ENCODE measurements around the gene GMDS.

GMDS gene

DNA sequence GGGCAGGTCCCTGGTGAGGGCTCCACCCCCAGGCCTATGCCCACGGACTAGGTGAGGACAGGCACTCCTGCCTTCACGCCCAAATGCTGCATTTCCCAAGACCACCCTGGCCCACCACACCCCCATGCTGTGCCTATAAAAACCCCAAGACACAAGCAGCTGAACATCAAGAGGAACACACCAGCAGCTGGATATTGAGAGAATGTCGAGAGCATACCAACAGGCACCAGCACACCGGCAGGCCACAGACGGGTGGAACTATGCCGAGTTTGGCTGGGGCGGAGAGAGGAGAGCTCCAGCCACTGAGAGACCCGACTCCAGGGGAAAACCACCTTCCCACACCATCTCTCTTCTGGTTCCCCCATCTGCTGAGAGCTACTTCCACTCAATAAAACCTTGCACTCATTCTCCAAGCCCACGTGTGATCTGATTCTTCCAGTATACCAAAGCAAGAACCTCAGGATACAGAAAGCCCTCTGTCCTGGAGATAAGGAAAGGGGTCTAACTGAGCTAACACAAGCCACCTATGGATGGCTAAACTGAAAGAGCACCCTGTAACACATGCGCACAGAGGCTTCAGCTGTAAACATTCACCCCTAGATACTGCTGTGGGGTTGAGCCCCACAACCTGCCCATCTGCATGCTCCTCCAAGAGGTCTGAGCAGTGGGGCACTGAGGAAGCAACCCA, 319.5 kb downstream of the GMDS start:
- DNase-seq: no peak

GRCh38 chr6:1923449-1923848, 322.0 kb downstream of the GMDS start:
- no peak for DNase-seq

- no peak for DNase-seq
Measured at GRCh38 chr6:1917626-1918371, 327.6 kb downstream of the GMDS start.

DNA sequence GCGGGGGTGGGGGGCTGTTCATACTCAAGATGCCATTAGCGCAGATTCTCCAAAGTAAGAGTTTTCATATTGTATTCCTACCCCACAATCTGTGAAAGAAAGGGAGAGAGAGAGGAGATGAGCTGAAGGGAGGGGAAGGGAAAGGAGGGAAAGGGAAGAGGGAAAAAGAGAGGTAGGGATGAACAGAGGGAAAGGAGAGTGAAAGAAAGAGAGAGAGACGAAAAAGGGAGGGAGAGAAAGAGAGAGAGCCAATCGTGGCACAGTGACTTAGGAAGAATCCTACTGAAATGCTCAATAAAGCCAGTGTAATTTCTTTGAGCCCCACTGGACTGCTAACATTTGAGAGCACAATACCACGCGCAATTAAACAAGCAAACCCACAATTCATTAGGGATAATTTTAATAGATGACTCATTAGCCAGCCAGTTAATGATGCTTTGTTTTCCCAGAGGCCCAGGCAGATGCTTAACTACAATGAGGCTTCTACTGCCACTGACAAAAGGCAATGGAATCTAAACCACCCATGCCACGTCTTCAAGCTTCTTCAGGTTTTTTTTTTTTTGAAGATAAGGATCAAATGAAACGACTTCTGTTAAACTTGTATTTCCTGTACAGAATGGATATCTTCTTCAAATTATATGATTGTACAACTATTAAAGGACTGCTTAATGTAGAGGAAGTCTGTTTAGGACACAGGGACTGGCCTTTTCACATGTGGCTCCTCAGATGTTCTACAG, 328.9 kb downstream of the GMDS start:
- DNase-seq: no peak

DNA sequence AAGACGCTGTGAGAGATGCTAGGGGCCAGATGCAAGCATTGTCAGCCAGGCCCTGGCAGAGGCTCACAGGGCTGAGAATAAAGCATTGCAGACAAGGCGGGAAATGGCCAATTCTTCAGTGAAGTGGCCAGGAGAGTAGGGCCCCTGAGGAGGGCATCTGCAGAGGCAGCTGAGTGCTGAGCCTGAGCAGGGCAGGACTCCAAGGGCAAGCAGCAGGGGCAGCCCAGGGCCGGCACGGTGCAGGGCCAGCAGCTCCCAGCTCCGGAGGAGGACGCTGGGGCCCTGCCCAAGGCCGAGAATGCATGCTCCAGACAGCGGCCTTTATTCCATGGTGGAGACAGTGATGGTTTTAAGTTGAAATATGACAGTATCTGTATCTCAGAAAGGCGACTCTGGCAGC, 330.2 kb downstream of the GMDS start:
- no peak for DNase-seq

DNA sequence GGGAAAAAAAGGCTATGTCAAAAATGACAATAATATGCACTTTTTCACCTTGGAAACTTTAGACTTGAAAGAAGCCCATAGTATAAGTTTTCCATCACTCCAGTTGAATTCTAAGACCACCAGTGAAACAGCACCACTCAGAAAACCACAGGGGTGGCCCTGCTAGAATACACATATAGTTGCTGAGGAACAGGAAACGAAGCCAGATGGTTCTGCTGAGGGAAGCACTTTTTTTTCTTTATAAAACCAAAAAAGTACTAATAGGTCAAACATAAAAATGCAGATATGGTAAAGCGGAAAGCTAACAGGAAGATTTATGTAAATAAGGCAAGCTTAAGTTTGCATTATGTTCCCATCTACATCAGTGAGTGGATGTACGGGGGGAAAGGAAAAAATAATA, 331.8 kb downstream of the GMDS start:
- DNase-seq: no peak

DNA sequence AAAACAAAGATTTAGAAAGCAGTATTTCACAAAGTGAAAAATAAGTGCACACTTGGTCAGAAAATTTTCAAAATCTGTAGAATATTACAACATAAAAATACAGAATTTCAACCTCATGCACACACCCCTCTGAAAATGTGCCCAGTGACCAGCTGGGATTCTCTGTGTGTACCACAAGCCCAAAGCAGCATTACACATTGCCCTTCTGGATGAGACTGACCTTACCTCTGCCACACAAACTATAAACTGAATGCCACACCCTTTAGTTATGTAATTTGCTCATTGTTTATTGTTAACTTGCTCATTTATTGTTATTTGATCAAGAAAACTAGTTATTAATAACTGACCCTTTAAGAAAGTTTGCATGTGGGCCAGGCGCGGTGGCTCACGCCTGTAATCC, 332.7 kb downstream of the GMDS start:
- DNase-seq: no peak

GRCh38 chr6:1911474-1911873, 333.9 kb downstream of the GMDS start:
- no peak for DNase-seq

GRCh38 chr6:1910621-1911407, 334.6 kb downstream of the GMDS start:
- peak; percentile 69 for DNase-seq

GRCh38 chr6:1908784-1909183, 336.6 kb downstream of the GMDS start:
- no peak for DNase-seq

GRCh38 chr6:1906609-1907008, 338.8 kb downstream of the GMDS start:
- no peak for DNase-seq

DNA sequence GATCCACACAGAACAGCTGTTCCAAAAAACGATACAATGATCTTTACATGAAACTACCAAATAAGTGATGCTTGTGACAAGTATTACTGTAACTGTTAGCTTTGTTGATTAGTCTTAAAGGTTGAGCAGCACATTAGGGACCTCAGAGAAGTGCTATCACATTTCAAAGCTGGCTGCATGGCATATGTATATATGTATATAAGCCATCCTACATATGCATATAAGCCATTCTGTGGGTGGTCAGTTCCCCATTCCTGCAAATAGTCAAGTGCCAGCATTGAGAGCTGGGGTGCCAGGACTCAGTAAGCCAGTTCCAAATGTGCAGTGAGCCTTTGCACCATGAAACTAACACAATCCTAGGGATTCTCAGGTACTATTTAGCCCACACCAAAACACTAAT, 339.4 kb downstream of the GMDS start:
- no peak for DNase-seq

- DNase-seq: no peak
Measured at GRCh38 chr6:1904898-1905297, 340.5 kb downstream of the GMDS start.

DNA sequence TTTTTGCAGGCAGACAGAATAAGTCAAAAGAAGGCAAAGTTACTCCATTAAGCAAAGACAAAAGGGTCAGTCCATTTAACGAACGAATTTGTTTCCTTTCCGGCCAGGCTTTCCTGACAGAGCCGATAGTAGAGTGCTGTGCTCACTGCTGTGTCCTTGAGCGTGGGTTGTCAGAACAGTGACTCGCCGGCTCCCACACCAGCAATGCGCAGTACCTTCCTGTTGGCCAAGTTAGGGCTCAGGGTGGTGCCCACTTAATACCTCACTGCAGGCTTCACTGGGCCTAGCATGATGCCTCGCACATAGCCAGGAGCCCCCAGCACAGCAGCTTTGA, 341.0 kb downstream of the GMDS start:
- DNase-seq: no peak

- peak; percentile 52 for DNase-seq
Measured at GRCh38 chr6:1903780-1904465, 341.5 kb downstream of the GMDS start.

DNA sequence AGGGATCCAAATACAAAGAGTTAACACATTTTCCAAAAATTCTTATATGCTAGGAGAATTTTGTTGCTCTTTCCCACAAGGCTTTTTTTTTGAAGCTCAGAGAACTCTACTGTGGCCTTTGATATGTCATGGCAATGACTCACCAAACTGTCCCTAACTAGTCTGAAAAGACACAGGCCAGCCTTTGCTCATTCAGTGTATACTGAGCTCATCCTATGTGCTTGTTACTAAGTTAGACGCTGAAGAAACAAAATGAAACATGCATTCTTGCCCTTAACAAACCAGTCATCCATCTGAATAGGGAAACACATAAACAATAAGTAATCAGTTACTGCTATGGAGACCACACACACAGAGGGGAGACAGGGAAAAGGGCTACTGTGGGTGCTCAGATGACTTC, 343.8 kb downstream of the GMDS start:
- no peak for DNase-seq

GRCh38 chr6:1896897-1897296, 348.5 kb downstream of the GMDS start:
- no peak for DNase-seq

DNA sequence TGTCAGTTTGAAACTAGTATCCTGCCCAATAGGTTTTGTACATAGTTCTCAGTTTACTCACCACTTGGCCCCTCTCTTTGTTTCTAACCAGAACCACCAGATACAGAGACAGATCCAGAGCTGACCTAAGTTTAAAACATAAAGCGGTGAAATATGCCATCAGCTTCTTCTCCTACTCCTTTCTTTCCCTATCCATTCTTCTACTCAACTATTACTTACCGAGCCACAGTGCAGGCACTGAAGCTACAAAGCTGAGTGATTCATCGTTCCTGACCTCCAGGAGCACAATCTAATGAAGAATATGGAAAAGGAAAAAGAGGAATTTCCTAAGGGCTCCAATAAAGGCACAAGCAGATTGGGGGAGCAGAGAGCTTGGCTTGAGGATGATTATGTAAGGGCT, 349.7 kb downstream of the GMDS start:
- no peak for DNase-seq

GRCh38 chr6:1894954-1895353, 350.5 kb downstream of the GMDS start:
- no peak for DNase-seq

GRCh38 chr6:1893470-1894130, 351.8 kb downstream of the GMDS start:
- DNase-seq: peak; percentile 20

DNA sequence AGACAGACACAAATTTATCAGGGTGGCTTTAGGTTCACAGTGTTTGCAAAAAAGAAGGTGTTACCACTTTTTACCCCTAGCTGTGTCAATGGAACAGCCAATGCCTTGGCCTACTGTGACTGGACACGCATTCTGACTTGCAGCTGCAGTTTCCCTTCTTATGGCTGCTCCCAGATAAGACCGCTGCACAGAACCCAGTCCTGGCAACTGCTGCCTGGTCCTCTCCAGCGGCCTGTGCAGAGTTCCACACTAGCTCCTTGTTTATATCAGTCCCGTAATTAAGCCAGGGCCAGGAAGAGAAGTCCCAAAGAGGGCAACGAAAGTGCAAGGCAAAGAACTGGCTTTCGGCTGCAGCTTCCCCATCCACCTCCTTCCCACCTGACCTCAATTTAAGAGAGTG, 352.7 kb downstream of the GMDS start:
- DNase-seq: no peak

- DNase-seq: no peak
Measured at GRCh38 chr6:1890987-1891386, 354.4 kb downstream of the GMDS start.

Data from NCI-H82 (cell line).